ENCODE measurements around the gene PANX2. TPM values are rescaled to one million over a fixed set of nuclear protein-coding genes. Genes with fewer than 3 reads are reported as not detected.

PANX2 gene
- total RNA-seq, 1 donor from 2014 or later: not detected

DNA sequence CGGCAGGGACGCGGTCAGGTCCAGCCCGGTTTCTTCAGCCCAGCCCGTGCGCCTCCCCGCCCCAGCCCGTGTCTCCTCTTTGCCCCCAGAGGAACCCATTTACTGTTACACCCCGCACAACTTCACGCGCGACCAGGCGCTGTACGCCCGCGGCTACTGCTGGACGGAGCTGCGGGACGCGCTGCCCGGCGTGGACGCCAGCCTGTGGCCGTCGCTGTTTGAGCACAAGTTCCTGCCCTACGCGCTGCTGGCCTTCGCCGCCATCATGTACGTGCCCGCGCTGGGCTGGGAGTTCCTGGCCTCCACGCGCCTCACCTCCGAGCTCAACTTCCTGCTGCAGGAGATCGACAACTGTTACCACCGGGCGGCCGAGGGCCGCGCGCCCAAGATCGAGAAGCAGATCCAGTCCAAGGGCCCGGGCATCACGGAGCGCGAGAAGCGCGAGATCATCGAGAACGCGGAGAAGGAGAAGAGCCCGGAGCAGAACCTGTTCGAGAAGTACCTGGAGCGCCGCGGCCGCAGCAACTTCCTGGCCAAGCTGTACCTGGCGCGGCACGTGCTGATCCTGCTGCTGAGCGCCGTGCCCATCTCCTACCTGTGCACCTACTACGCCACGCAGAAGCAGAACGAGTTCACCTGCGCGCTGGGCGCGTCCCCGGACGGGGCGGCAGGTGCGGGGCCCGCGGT, 6.5 kb downstream of the PANX2 start:
- Histone ChIP-seq H3K4me1 (ENCODE audit: control insufficient read depth in 3 of 3, insufficient read depth in 3 of 3, low read length in 3 of 3) (no peaks in the 10 kb centered on the region), H3K27me3 (ENCODE audit: control insufficient read depth in 3 of 3, insufficient read depth in 3 of 3, low read length in 3 of 3) (peaks cover 26 to 61% (median 44%) of the 10 kb centered on the region in 3 donors), H3K4me3 (ENCODE audit: low read length in 3 of 3) (no peak overlapping the region), H3K27ac (ENCODE audit: low read depth, low read length) (no peak overlapping the region), H3K9ac (ENCODE audit: low read depth in 1 of 3, low read length in 3 of 3) (no peak overlapping the region), H3K9me3 (ENCODE audit: control insufficient read depth in 3 of 3, low read length in 3 of 3) (peaks cover 0 to 2% (median 0%) of the 10 kb centered on the region in 3 donors), H3K36me3 (ENCODE audit: control insufficient read depth in 3 of 3, insufficient read depth in 3 of 3, low read length in 3 of 3) (no peaks in the 10 kb centered on the region)

GRCh38 chr22:50177537-50178470, 7.3 kb downstream of the PANX2 start:
- Histone ChIP-seq H3K27me3 (ENCODE audit: control insufficient read depth in 3 of 3, insufficient read depth in 3 of 3, low read length in 3 of 3) (peaks cover 26 to 57% (median 40%) of the 10 kb centered on the region in 3 donors), H3K9ac (ENCODE audit: low read depth in 1 of 3, low read length in 3 of 3) (no peak overlapping the region), H3K4me1 (ENCODE audit: control insufficient read depth in 3 of 3, insufficient read depth in 3 of 3, low read length in 3 of 3) (no peaks in the 10 kb centered on the region), H3K4me3 (ENCODE audit: low read length in 3 of 3) (no peak overlapping the region), H3K36me3 (ENCODE audit: control insufficient read depth in 3 of 3, insufficient read depth in 3 of 3, low read length in 3 of 3) (no peaks in the 10 kb centered on the region), H3K27ac (ENCODE audit: low read depth, low read length) (no peak overlapping the region), H3K9me3 (ENCODE audit: control insufficient read depth in 3 of 3, low read length in 3 of 3) (peaks cover 0 to 2% (median 0%) of the 10 kb centered on the region in 3 donors)

DNA sequence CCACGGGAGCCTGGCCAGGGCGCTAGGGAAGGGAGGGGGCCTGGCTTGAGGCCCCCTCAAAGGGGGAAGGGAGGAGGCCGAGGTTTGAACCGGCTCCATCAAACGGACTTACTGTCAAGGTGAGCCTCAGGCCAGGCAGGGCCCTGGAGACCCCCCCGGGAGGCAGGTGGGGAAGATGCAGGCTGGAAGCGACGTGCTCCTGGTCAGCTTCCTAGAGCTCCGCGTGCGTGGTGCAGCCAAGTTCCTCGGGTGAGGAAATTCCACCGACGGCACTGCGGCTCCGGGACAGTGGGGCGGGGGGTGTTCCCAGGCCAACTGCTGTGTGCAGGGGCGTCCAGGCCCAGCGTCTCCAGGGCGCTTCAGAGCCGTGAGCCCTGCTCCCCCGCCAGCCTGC, 7.9 kb downstream of the PANX2 start:
- H3K27ac ChIP-seq (ENCODE audit: low read depth, low read length): no peak overlapping the region
- peaks cover 26 to 55% (median 40%) of the 10 kb centered on the region in 3 donors for H3K27me3 ChIP-seq (ENCODE audit: control insufficient read depth in 3 of 3, insufficient read depth in 3 of 3, low read length in 3 of 3)
- no peaks in the 10 kb centered on the region for H3K36me3 ChIP-seq (ENCODE audit: control insufficient read depth in 3 of 3, insufficient read depth in 3 of 3, low read length in 3 of 3)
- H3K9ac ChIP-seq (ENCODE audit: low read depth in 1 of 3, low read length in 3 of 3): no peak overlapping the region
- peaks cover 0 to 2% (median 0%) of the 10 kb centered on the region in 3 donors for H3K9me3 ChIP-seq (ENCODE audit: control insufficient read depth in 3 of 3, low read length in 3 of 3)
- no peaks in the 10 kb centered on the region for H3K4me1 ChIP-seq (ENCODE audit: control insufficient read depth in 3 of 3, insufficient read depth in 3 of 3, low read length in 3 of 3)
- no peak overlapping the region for H3K4me3 ChIP-seq (ENCODE audit: low read length in 3 of 3)

- Histone ChIP-seq H3K4me3 (ENCODE audit: low read length in 3 of 3) (no peak overlapping the region), H3K27ac (ENCODE audit: low read depth, low read length) (no peak overlapping the region), H3K36me3 (ENCODE audit: control insufficient read depth in 3 of 3, insufficient read depth in 3 of 3, low read length in 3 of 3) (no peaks in the 10 kb centered on the region), H3K27me3 (ENCODE audit: control insufficient read depth in 3 of 3, insufficient read depth in 3 of 3, low read length in 3 of 3) (peaks cover 26 to 51% (median 40%) of the 10 kb centered on the region in 3 donors), H3K9ac (ENCODE audit: low read depth in 1 of 3, low read length in 3 of 3) (no peak overlapping the region), H3K9me3 (ENCODE audit: control insufficient read depth in 3 of 3, low read length in 3 of 3) (peaks cover 0 to 2% (median 0%) of the 10 kb centered on the region in 3 donors), H3K4me1 (ENCODE audit: control insufficient read depth in 3 of 3, insufficient read depth in 3 of 3, low read length in 3 of 3) (peaks cover 0 to 2% (median under 1%) of the 10 kb centered on the region in 3 donors)
Measured at GRCh38 chr22:50178871-50179869, 8.6 kb downstream of the PANX2 start.

- H3K27me3 ChIP-seq (ENCODE audit: control insufficient read depth in 3 of 3, insufficient read depth in 3 of 3, low read length in 3 of 3): peaks cover 26 to 48% (median 35%) of the 10 kb centered on the region in 3 donors
- no peak overlapping the region for H3K4me3 ChIP-seq (ENCODE audit: low read length in 3 of 3)
- peaks cover 0 to 2% (median 0%) of the 10 kb centered on the region in 3 donors for H3K9me3 ChIP-seq (ENCODE audit: control insufficient read depth in 3 of 3, low read length in 3 of 3)
- no peak overlapping the region for H3K9ac ChIP-seq (ENCODE audit: low read depth in 1 of 3, low read length in 3 of 3)
- peaks cover 2 to 9% (median 5%) of the 10 kb centered on the region in 3 donors for H3K4me1 ChIP-seq (ENCODE audit: control insufficient read depth in 3 of 3, insufficient read depth in 3 of 3, low read length in 3 of 3)
- no peak overlapping the region for H3K27ac ChIP-seq (ENCODE audit: low read depth, low read length)
- H3K36me3 ChIP-seq (ENCODE audit: control insufficient read depth in 3 of 3, insufficient read depth in 3 of 3, low read length in 3 of 3): no peaks in the 10 kb centered on the region
Measured at GRCh38 chr22:50179937-50180726, 9.6 kb downstream of the PANX2 start.

DNA sequence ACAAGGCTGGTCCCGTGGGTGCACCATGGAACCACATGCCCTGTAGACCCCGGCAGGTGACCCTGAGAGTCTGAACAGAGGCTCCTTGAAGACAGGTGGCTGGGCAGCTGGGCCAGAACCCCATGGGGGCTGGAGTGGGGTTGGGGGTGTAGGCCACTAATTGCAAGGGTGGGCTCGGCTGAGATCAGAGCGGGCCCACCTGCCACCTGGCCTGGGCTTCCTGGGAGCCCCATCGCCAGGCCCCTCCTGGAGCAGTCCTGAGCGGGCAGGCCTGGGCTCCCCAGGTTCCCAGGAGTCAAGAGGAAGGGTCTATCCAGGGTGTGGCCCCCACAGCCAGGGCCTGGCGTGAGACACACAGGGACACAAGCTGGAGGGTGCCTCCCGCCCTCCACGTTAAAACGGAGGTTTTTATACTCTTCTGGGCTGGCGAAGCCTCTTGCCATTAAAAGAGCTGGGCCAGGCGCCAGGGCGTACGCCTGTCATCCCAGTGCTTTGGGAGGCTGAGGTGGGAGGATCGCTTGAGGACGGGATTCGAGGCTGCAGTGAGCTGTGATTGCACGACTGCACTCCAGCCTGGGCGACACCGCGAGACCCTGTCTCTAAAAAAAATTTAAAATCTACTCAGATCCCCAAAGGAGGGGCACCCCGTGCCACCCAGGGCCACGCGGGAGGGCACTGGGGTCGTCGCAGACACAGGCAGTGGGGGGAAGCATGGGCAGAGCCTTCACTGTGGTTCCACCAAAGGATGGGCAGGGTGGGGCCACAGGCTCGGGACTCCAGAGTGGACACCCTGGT, 10.4 kb downstream of the PANX2 start:
- Histone ChIP-seq H3K4me3 (ENCODE audit: low read length in 3 of 3) (no peak overlapping the region), H3K27me3 (ENCODE audit: control insufficient read depth in 3 of 3, insufficient read depth in 3 of 3, low read length in 3 of 3) (peaks cover 26 to 41% (median 28%) of the 10 kb centered on the region in 3 donors)

DNA sequence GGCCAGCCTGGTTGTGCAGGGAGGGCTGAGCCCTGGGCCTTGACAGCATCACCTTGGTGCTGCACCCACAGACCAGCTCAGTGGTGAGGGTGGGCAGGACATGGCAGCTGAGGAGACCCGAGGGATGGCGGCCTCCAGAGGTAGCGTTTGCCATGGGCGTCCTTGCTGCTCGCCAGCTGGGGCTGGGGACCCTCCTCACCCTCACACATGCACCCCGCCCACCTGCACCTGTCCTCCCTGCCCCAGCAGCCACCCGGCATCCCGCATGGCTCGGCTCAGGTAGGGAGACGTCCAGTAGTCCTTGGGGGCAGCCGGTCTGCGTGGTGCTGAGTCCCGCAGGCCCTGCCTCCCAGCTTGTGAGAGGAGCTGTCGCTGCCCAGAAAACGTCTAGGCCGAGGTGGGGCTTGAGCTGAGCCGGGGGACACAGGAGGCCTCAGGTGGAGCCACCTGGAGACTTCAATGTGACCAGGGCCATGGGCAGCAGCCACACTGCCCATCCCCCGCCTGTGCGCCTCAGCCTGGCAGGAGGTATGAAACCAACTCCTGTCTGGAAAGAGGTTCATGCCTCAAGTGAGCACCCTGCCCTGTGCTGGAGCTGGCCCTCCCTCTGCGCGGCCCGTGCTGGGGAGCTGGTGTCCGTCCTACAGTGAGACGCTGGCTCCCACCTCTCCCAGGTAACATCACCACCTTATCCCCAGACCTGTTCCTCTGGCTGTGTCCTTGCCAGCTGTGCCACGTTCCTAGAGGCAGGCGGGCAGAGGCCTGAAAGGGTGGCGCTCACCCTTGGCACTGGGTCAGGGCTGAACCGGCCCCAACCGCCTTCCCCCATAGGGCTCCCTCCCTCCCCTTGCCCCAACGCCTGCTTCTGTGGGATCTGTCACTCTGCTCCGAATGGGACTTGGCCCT, 11.9 kb downstream of the PANX2 start:
- H3K4me3 ChIP-seq (ENCODE audit: low read length in 3 of 3): no peak overlapping the region

More for the DNA sequence above, 10.4 kb downstream of the PANX2 start:
- no peak overlapping the region for H3K27ac ChIP-seq (ENCODE audit: low read depth, low read length)
- no peak overlapping the region for H3K9ac ChIP-seq (ENCODE audit: low read depth in 1 of 3, low read length in 3 of 3)
- H3K36me3 ChIP-seq (ENCODE audit: control insufficient read depth in 3 of 3, insufficient read depth in 3 of 3, low read length in 3 of 3): no peaks in the 10 kb centered on the region
- peaks cover 6 to 12% (median 9%) of the 10 kb centered on the region in 3 donors for H3K4me1 ChIP-seq (ENCODE audit: control insufficient read depth in 3 of 3, insufficient read depth in 3 of 3, low read length in 3 of 3)
- peaks cover 0 to 2% (median 0%) of the 10 kb centered on the region in 3 donors for H3K9me3 ChIP-seq (ENCODE audit: control insufficient read depth in 3 of 3, low read length in 3 of 3)

More for the DNA sequence above, 11.9 kb downstream of the PANX2 start:
- Histone ChIP-seq H3K27ac (ENCODE audit: low read depth, low read length) (no peak overlapping the region), H3K4me1 (ENCODE audit: control insufficient read depth in 3 of 3, insufficient read depth in 3 of 3, low read length in 3 of 3) (peaks cover 14 to 20% (median 14%) of the 10 kb centered on the region in 3 donors), H3K36me3 (ENCODE audit: control insufficient read depth in 3 of 3, insufficient read depth in 3 of 3, low read length in 3 of 3) (no peaks in the 10 kb centered on the region), H3K9me3 (ENCODE audit: control insufficient read depth in 3 of 3, low read length in 3 of 3) (peaks cover 0 to 2% (median 0%) of the 10 kb centered on the region in 3 donors), H3K9ac (ENCODE audit: low read depth in 1 of 3, low read length in 3 of 3) (no peak overlapping the region), H3K27me3 (ENCODE audit: control insufficient read depth in 3 of 3, insufficient read depth in 3 of 3, low read length in 3 of 3) (peaks cover 18 to 26% (median 19%) of the 10 kb centered on the region in 3 donors)

All from skeletal muscle tissue (tissue), 4 donors.